GM10266 (cell line): ENCODE measurements around the gene SCN3A.

ENCODE experiments used
- DNase-seq: peaks from one replicate; pipeline ENCODE4 v3.0.0; 2012; ENCODE audit errors: extremely low spot score
- CTCF ChIP-seq: IDR thresholded peaks from 2 replicates; pipeline ENCODE4 v1.5.1; 2012; ENCODE audit warnings: mild to moderate bottlenecking, low read depth; ENCODE audit not compliant: control insufficient read depth, insufficient read depth; ENCODE audit errors: missing control alignments

SCN3A gene

GRCh38 chr2:165239856-165240515 is 36.1 kb upstream of the SCN3A start:
- no peak for DNase-seq
- TF ChIP-seq CTCF, result no peak

GRCh38 chr2:165239230-165239629 is 35.4 kb upstream of the SCN3A start, which contains the start of gene SCN2A:
Gene SCN2A, plus strand, starts transcription at chr2:165239414. Its CDS starts 56,410 bp downstream, at chr2:165295824.
- peak; percentile 60 for TF ChIP-seq CTCF
- peak; percentile 7 for DNase-seq

GRCh38 chr2:165238295-165238694 is 34.4 kb upstream of the SCN3A start:
- no peak for DNase-seq
- TF ChIP-seq CTCF, result no peak

- no peak for TF ChIP-seq CTCF
- no peak for DNase-seq
Measured at GRCh38 chr2:165237056-165237455, 33.2 kb upstream of the SCN3A start.

GRCh38 chr2:165227571-165227970 is 23.7 kb upstream of the SCN3A start:
- no peak for TF ChIP-seq CTCF

GRCh38 chr2:165224941-165225340 is 21.1 kb upstream of the SCN3A start:
- no peak for TF ChIP-seq CTCF
- DNase-seq, result no peak

More at GRCh38 chr2:165227571-165227970, 23.7 kb upstream of the SCN3A start:
- DNase-seq, result no peak

GRCh38 chr2:165219481-165219880 is 15.6 kb upstream of the SCN3A start:
- no peak for DNase-seq
- no peak for TF ChIP-seq CTCF
